Neural cell (in vitro differentiated cells): ENCODE results near the gene INSM1. TPM values are rescaled to one million over a fixed set of nuclear protein-coding genes. Genes with fewer than 3 reads are reported as not detected.

Experiments used
- H2AFZ ChIP-seq: fragments of 200-600, 300-800 bp; sonication (generic), shearing (Covaris generic); 2 replicates; pipeline ENCODE4 v1.6.0; 2014; ENCODE audit warnings: low read depth, mild to moderate bottlenecking, antibody characterized with exemption, low read length, moderate library complexity
- H3F3A ChIP-seq: fragments of 200-600 bp; shearing (Covaris generic); 2 replicates; pipeline ENCODE4 v1.6.1; 2016; ENCODE audit warnings: mild to moderate bottlenecking, moderate library complexity, mixed read lengths, antibody characterized with exemption, low read length; ENCODE audit not compliant: insufficient read depth, poor library complexity, severe bottlenecking
- H3K27ac ChIP-seq: fragments of 200-600, 300-800 bp; sonication (generic), shearing (Covaris generic); 2 replicates; pipeline ENCODE4 v1.5.1; 2014; ENCODE audit warnings: mild to moderate bottlenecking, low read length, moderate library complexity
- H3K27me3 ChIP-seq: fragments of 300-800, 200-600 bp; sonication (generic), shearing (Covaris generic); 2 replicates; pipeline ENCODE4 v1.6.0; 2014; ENCODE audit warnings: mild to moderate bottlenecking, low read depth, low read length, moderate library complexity; ENCODE audit not compliant: insufficient read depth
- H3K36me3 ChIP-seq: fragments of 300-800, 200-600 bp; sonication (generic), shearing (Covaris generic); 2 replicates; pipeline ENCODE4 v1.5.1; 2014; ENCODE audit warnings: mild to moderate bottlenecking, antibody characterized with exemption, low read length, moderate library complexity; ENCODE audit not compliant: insufficient read depth
- H3K4me2 ChIP-seq: fragments of 300-800, 200-600 bp; sonication (generic), shearing (Covaris generic); 2 replicates; pipeline ENCODE4 v1.6.0; 2014; ENCODE audit warnings: mild to moderate bottlenecking, low read length
- H3K4me3 ChIP-seq: fragments of 300-800, 200-600 bp; sonication (generic), shearing (Covaris generic); 2 replicates; pipeline ENCODE4 v1.5.1; 2014; ENCODE audit warnings: mild to moderate bottlenecking, low read length, moderate library complexity
- H3K79me2 ChIP-seq: fragments of 200-600 bp; shearing (Covaris generic); replicated peaks from 2 replicates; pipeline ENCODE4 v1.6.0; 2014; ENCODE audit warnings: mild to moderate bottlenecking, low read length, moderate library complexity; ENCODE audit not compliant: insufficient read depth
- H3K9ac ChIP-seq: fragments of 300-800, 200-600 bp; sonication (generic), shearing (Covaris generic); 2 replicates; pipeline ENCODE4 v1.6.1; 2016; ENCODE audit warnings: mild to moderate bottlenecking, low read length, mixed read lengths
- H3K9me2 ChIP-seq: fragments of 200-600 bp; shearing (Covaris generic); 2 replicates; pipeline ENCODE4 v1.6.1; 2016; ENCODE audit warnings: mild to moderate bottlenecking, low read length, mixed read lengths; ENCODE audit not compliant: insufficient read depth
- H3K9me3 ChIP-seq: fragments of 200-600, 300-800 bp; sonication (generic), shearing (Covaris generic); 2 replicates; pipeline ENCODE4 v1.6.1; 2016; ENCODE audit warnings: mild to moderate bottlenecking, mixed run types, low read length, moderate library complexity, mixed read lengths
- H4K20me1 ChIP-seq: fragments of 200-600 bp; shearing (Covaris generic); 2 replicates; pipeline ENCODE4 v1.6.1; 2016; ENCODE audit warnings: mild to moderate bottlenecking, mixed run types; ENCODE audit not compliant: insufficient read depth
- EP300 ChIP-seq: fragments of 450-650 bp; conservative IDR thresholded peaks from 2 replicates; pipeline ENCODE4 v1.6.1; 2014; ENCODE audit warnings: antibody characterized with exemption, mild to moderate bottlenecking, moderate library complexity; ENCODE audit not compliant: poor library complexity, severe bottlenecking
- EZH2 ChIP-seq: fragments of 200-600, 300-800 bp; shearing (Covaris generic), sonication (generic); IDR thresholded peaks from 2 replicates; pipeline ENCODE4 v1.6.1; 2014; ENCODE audit warnings: antibody characterized with exemption, low read length, borderline replicate concordance, mild to moderate bottlenecking; ENCODE audit not compliant: insufficient read depth, poor library complexity, severe bottlenecking
- MXI1 ChIP-seq: fragments of 450-650 bp; conservative IDR thresholded peaks from 2 replicates; pipeline ENCODE4 v1.6.1; 2014; ENCODE audit warnings: antibody characterized with exemption, mild to moderate bottlenecking; ENCODE audit not compliant: poor library complexity, severe bottlenecking
- POLR2AphosphoS5 ChIP-seq: IDR thresholded peaks from 2 replicates; pipeline ENCODE4 v1.6.1; 2012
- RAD21 ChIP-seq: fragments of 450-650 bp; conservative IDR thresholded peaks from 2 replicates; pipeline ENCODE4 v1.6.1; 2014; ENCODE audit warnings: antibody characterized with exemption, mild to moderate bottlenecking, moderate library complexity
- SMC3 ChIP-seq: fragments of 450-650 bp; conservative IDR thresholded peaks from 2 replicates; pipeline ENCODE4 v1.6.1; 2014; ENCODE audit warnings: antibody characterized with exemption, mild to moderate bottlenecking, moderate library complexity; ENCODE audit not compliant: poor library complexity
- TAF1 ChIP-seq: IDR thresholded peaks from 2 replicates; pipeline ENCODE4 v1.6.1; 2012; ENCODE audit warnings: low read depth
- polyA plus RNA-seq: library from polyadenylated mRNA; depleted of rRNA; stranded (reverse); fragments of >200 nt; gene quantifications from 2 replicates; pipeline ENCODE4 v1.2.3, GENCODE V29; 2014
- TF ChIP-seq, protein P1 (sequence below): fragments of 450-650 bp; IDR thresholded peaks from 2 replicates; pipeline ENCODE4 v1.5.1; 2014; ENCODE audit warnings: antibody characterized with exemption, mild to moderate bottlenecking, moderate library complexity; ENCODE audit not compliant: poor library complexity, severe bottlenecking
- TF ChIP-seq, protein P2 (sequence below): IDR thresholded peaks from 2 replicates; pipeline ENCODE4 v1.6.1; 2012; ENCODE audit warnings: borderline replicate concordance

INSM1 gene
- polyA plus RNA-seq, 1 donor from 2014 or later = 8.6 TPM

- Histone ChIP-seq H3F3A (peaks cover 3% of the 10 kb centered on the region), H3K27ac (no peak overlapping the region), H3K79me2 (no peaks in the 10 kb centered on the region), H3K4me2 (no peak overlapping the region), H3K27me3 (no peaks in the 10 kb centered on the region), H3K36me3 (no peaks in the 10 kb centered on the region), H2AFZ (no peak overlapping the region), H3K9me3 (no peaks in the 10 kb centered on the region), H3K9me2 (no peaks in the 10 kb centered on the region), H4K20me1 (no peaks in the 10 kb centered on the region), H3K9ac (no peak overlapping the region), H3K4me3 (no peak overlapping the region)
- TF ChIP-seq MXI1 (no peak), EP300 (no peak), EZH2 (no peak), SMC3 (no peak), RAD21 (no peak), POLR2AphosphoS5 (no peak), TAF1 (no peak)
- TF ChIP-seq, protein P1, sequence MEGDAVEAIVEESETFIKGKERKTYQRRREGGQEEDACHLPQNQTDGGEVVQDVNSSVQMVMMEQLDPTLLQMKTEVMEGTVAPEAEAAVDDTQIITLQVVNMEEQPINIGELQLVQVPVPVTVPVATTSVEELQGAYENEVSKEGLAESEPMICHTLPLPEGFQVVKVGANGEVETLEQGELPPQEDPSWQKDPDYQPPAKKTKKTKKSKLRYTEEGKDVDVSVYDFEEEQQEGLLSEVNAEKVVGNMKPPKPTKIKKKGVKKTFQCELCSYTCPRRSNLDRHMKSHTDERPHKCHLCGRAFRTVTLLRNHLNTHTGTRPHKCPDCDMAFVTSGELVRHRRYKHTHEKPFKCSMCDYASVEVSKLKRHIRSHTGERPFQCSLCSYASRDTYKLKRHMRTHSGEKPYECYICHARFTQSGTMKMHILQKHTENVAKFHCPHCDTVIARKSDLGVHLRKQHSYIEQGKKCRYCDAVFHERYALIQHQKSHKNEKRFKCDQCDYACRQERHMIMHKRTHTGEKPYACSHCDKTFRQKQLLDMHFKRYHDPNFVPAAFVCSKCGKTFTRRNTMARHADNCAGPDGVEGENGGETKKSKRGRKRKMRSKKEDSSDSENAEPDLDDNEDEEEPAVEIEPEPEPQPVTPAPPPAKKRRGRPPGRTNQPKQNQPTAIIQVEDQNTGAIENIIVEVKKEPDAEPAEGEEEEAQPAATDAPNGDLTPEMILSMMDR = no peak
- TF ChIP-seq, protein P2, sequence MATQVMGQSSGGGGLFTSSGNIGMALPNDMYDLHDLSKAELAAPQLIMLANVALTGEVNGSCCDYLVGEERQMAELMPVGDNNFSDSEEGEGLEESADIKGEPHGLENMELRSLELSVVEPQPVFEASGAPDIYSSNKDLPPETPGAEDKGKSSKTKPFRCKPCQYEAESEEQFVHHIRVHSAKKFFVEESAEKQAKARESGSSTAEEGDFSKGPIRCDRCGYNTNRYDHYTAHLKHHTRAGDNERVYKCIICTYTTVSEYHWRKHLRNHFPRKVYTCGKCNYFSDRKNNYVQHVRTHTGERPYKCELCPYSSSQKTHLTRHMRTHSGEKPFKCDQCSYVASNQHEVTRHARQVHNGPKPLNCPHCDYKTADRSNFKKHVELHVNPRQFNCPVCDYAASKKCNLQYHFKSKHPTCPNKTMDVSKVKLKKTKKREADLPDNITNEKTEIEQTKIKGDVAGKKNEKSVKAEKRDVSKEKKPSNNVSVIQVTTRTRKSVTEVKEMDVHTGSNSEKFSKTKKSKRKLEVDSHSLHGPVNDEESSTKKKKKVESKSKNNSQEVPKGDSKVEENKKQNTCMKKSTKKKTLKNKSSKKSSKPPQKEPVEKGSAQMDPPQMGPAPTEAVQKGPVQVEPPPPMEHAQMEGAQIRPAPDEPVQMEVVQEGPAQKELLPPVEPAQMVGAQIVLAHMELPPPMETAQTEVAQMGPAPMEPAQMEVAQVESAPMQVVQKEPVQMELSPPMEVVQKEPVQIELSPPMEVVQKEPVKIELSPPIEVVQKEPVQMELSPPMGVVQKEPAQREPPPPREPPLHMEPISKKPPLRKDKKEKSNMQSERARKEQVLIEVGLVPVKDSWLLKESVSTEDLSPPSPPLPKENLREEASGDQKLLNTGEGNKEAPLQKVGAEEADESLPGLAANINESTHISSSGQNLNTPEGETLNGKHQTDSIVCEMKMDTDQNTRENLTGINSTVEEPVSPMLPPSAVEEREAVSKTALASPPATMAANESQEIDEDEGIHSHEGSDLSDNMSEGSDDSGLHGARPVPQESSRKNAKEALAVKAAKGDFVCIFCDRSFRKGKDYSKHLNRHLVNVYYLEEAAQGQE = no peak
Observed at GRCh38 chr20:20417876-20418676, 50.2 kb downstream of the INSM1 start.
